Central memory CD8-positive, alpha-beta T cell (primary cell): ENCODE results near the gene ISX.

Experiments used
- ATAC-seq: fragments of 150-1000 bp; cut with Tn5 transposase; replicated peaks from 2 replicates; pipeline ENCODE4 v1.10.0; 2022; ENCODE audit warnings: mild to moderate bottlenecking, moderate FRiP score, moderate number of reproducible peaks; ENCODE audit not compliant: poor library complexity, severe bottlenecking; ENCODE audit errors: extremely low read depth
- DNase-seq, 2 donors: peaks; one replicate each; pipeline ENCODE4 v3.0.0; 2021; ENCODE audit warnings: low spot score in 2 of 2
- H3K27ac Mint-ChIP-seq: one replicate; pipeline ENCODE4 v1.8.0; 2022; ENCODE audit warnings: low read depth, mild to moderate bottlenecking, moderate library complexity, mixed read lengths
- H3K27me3 Mint-ChIP-seq: one replicate; pipeline ENCODE4 v1.8.0; 2022; ENCODE audit warnings: mixed read lengths
- H3K36me3 Mint-ChIP-seq: one replicate; pipeline ENCODE4 v1.8.0; 2022; ENCODE audit warnings: mild to moderate bottlenecking, moderate library complexity, mixed read lengths; ENCODE audit not compliant: insufficient read depth
- H3K4me1 Mint-ChIP-seq: one replicate; pipeline ENCODE4 v1.8.0; 2022; ENCODE audit warnings: mixed read lengths
- H3K4me3 Mint-ChIP-seq: one replicate; pipeline ENCODE4 v1.8.0; 2022; ENCODE audit warnings: mild to moderate bottlenecking, moderate library complexity, mixed read lengths
- H3K9me3 Mint-ChIP-seq: one replicate; pipeline ENCODE4 v1.8.0; 2022; ENCODE audit warnings: mixed read lengths

ISX gene

DNA sequence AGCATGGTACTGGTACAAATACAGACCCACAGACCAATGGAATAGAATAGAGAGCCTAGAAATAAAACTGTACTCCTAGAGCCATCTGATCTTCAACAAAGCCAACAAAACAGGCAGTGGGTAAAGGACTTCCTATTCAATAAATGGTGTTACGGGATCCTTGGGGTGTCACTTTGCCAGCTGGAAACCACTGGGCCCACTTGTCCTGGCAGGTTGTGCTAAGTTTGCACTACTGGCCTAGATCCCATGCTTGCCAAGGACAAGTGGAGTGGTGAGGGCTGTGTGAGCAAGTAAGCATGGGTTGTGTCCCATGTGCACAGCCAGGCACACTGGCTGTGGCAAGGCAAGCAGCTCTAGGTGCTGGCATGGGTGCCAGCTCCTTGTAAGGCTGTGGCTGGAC is 8.8 kb upstream of the ISX start:
- DNase-seq, result no peak
- Mint-ChIP-seq H3K4me3 (no peak overlapping the region), H3K27ac (no peak overlapping the region), H3K9me3 (no peaks in the 10 kb centered on the region), H3K27me3 (peaks cover 52% of the 10 kb centered on the region), H3K36me3 (peaks cover 2% of the 10 kb centered on the region), H3K4me1 (no peaks in the 10 kb centered on the region)
- ATAC-seq, result no peak

- Mint-ChIP-seq H3K27me3 (peaks cover 28% of the 10 kb centered on the region), H3K4me3 (no peak overlapping the region), H3K9me3 (no peaks in the 10 kb centered on the region), H3K4me1 (no peaks in the 10 kb centered on the region), H3K27ac (no peak overlapping the region), H3K36me3 (peaks cover 2% of the 10 kb centered on the region)
- DNase-seq (no peak), ATAC-seq (no peak)
These were observed 6.3 kb upstream of the ISX start for GRCh38 chr22:35059632-35060031.

DNA sequence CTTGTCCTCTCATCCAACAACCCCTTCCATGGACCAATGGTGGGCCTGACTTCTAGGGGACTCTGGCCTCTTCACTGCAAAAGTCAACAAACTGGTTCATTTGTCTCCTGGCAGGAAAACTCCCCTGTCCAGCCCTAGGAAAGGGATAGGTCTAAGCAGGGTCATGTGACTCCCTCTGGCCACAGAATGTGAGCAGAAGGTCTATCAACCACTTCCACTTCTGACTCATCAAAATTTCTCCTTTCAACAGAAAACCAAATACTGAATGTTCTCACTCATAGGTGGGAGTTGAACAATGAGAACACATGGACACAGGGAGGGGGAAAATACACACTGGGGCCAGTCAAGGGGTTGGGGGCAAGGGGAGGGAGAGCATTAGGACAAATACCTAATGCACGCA is 1.3 kb upstream of the ISX start:
- Mint-ChIP-seq H3K36me3 (no peaks in the 10 kb centered on the region), H3K4me3 (no peak overlapping the region), H3K4me1 (no peaks in the 10 kb centered on the region), H3K27ac (no peak overlapping the region), H3K27me3 (peaks cover 22% of the 10 kb centered on the region), H3K9me3 (no peaks in the 10 kb centered on the region)
- no peak for ATAC-seq
- no peak for DNase-seq

GRCh38 chr22:35065183-35065582 is 775 bp upstream of the ISX start:
- peaks cover 22% of the 10 kb centered on the region for H3K27me3 Mint-ChIP-seq
- H3K36me3 Mint-ChIP-seq, result no peaks in the 10 kb centered on the region

DNA sequence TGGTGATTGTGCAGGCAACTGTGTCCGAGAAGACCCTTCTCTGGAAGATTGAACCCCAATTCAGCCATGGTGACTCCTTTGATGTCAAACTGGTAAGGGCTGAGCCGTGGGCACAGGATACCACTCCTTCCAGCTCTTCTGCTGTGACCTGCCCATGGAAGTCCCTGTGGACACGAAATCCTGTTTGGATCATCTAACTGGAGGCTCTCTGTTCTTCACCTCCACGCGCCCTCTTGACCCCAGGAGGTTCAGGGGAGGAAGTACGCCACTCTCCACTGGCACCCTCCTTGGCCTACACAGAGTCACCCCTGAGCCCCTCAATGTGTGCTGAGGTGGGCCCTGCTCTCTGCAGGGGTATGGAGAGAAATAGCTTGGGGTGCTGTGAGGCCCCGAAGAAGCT is 810 bp downstream of the ISX start:
- ATAC-seq (no peak), DNase-seq (no peak)
- Mint-ChIP-seq H3K9me3 (no peaks in the 10 kb centered on the region), H3K4me3 (no peak overlapping the region), H3K4me1 (no peaks in the 10 kb centered on the region), H3K27ac (no peak overlapping the region), H3K36me3 (no peaks in the 10 kb centered on the region), H3K27me3 (peaks cover 22% of the 10 kb centered on the region)

More at GRCh38 chr22:35065183-35065582, 775 bp upstream of the ISX start:
- no peak overlapping the region for H3K4me3 Mint-ChIP-seq
- DNase-seq (no peak), ATAC-seq (no peak)
- H3K4me1 Mint-ChIP-seq, result no peaks in the 10 kb centered on the region
- no peaks in the 10 kb centered on the region for H3K9me3 Mint-ChIP-seq
- H3K27ac Mint-ChIP-seq, result no peak overlapping the region

DNA sequence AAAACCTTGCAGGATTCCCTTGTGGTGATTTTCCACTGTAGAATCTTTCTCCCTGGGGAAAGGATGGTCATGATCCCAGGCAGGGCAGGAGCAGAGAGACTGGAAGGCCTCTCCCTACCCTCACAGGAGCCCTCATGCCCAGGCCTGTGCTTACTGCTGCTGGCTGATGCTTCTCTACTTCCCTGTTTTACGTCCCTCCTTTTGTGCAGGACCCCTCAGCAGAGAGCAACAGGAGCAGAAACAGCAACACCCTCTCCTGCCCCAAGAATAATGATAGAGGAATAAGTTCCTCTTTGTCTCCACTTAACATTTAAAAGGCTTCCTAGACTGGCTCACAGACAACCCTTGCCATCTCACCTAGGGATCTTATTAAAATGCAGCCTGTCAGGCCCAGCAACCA is 3.6 kb downstream of the ISX start:
- no peak overlapping the region for H3K4me3 Mint-ChIP-seq
- peaks cover 22% of the 10 kb centered on the region for H3K27me3 Mint-ChIP-seq
- H3K36me3 Mint-ChIP-seq, result no peaks in the 10 kb centered on the region
- no peaks in the 10 kb centered on the region for H3K9me3 Mint-ChIP-seq
- DNase-seq (no peak), ATAC-seq (no peak)
- H3K4me1 Mint-ChIP-seq, result no peaks in the 10 kb centered on the region
- no peak overlapping the region for H3K27ac Mint-ChIP-seq

DNA sequence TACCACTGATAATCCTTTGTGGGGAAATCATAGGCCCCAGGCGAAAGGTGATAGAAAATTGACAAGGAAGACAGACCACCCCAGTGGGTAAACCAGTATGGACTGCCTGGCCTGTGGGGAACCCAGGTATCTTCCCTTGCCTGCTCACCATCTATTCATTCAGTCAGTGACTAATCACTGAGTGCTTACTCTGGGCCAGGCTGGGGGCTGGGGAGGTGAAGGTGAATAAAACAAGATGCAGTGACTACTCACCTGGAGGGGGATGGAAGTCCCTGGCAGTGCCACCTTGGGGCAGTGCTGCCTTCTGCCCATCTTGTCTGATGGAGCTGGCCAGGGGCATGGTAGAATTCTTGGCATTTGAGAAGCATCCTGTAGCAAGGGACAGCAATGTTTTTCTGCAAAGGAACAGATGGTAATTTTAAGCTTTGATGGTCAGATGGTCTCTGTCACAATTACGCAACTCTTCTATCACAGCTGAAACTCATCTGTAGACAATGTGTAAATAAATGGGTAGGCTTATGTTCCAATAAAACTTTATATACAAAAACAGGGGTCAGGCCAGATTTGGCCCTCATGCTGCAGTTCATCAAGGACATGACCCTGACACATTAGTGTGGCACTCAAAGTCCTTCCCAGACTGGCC is 4.6 kb downstream of the ISX start:
- Mint-ChIP-seq H3K27me3 (peaks cover 19% of the 10 kb centered on the region), H3K9me3 (no peaks in the 10 kb centered on the region), H3K36me3 (peaks cover 2% of the 10 kb centered on the region), H3K4me3 (no peak overlapping the region), H3K27ac (no peak overlapping the region), H3K4me1 (no peaks in the 10 kb centered on the region)
- DNase-seq (no peak), ATAC-seq (no peak)

DNA sequence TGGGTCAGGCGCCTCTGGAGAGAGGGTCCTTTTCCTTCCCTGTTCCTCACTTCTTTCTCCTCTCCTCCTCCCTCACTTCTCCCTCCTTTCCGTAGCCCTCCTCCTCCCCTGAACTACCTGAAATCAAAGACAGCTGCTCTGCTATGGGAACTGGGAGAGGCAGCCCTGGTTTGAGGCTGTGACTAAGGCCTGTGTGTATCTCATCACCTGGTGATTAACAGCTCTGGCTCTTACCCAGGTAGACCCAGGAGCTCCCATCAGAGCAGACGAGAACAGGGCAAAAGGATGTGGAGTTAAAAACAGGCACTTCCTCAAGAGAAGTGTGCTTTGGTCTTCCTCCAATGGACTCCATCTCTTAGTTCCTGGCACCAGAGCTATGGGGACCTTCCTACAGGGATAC is 5.8 kb downstream of the ISX start:
- Mint-ChIP-seq H3K9me3 (no peaks in the 10 kb centered on the region), H3K36me3 (peaks cover 2% of the 10 kb centered on the region), H3K27me3 (peaks cover 11% of the 10 kb centered on the region), H3K4me3 (no peak overlapping the region), H3K4me1 (no peaks in the 10 kb centered on the region), H3K27ac (no peak overlapping the region)
- no peak for ATAC-seq
- DNase-seq, result no peak

DNA sequence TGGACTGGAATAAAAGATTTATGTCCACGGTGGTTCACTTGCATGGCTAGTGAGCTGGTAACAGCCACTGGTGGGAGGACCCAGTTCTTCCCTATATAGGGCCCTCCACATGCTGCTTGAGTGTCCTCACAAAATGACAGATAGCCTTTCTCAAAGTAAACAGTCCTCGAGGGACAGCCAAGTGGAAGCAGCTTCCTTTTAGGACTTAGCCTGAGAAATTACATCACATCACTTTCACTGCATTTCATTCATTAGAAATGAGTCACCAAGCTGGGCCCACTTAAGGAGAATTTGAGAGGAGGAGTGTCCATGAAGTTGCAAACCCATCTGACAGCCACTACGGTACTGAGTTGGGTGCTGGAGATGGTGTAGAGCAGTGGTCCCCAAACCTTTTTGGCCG is 7.0 kb downstream of the ISX start:
- Mint-ChIP-seq H3K36me3 (peaks cover 2% of the 10 kb centered on the region), H3K4me1 (no peaks in the 10 kb centered on the region), H3K27ac (no peak overlapping the region), H3K9me3 (no peaks in the 10 kb centered on the region), H3K27me3 (peaks cover 14% of the 10 kb centered on the region), H3K4me3 (no peak overlapping the region)
- ATAC-seq, result no peak
- DNase-seq, result no peak

DNA sequence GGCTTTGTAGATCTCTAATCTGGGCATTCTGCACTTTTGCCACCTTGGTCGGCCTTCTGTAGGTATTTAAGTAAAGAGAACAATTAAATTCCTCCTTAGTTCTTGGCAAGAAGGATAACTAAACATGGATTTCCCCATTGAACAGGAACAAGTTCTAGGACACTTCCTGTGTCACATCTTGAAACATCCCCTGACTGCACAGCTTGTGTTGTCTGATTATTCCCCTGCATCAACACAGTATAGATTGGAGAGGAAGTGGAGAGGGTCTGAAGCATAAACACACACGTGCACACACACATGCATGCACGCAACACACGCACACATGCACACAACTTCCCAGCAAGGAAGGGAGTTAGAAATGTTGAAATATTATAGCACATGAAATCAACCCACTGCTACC is 8.6 kb downstream of the ISX start:
- no peaks in the 10 kb centered on the region for H3K4me1 Mint-ChIP-seq
- ATAC-seq (no peak), DNase-seq (no peak)
- H3K27me3 Mint-ChIP-seq, result peaks cover 15% of the 10 kb centered on the region
- H3K9me3 Mint-ChIP-seq, result no peaks in the 10 kb centered on the region
- H3K36me3 Mint-ChIP-seq, result peaks cover 2% of the 10 kb centered on the region
- H3K4me3 Mint-ChIP-seq, result no peak overlapping the region
- H3K27ac Mint-ChIP-seq, result no peak overlapping the region

GRCh38 chr22:35076630-35077029 is 10.7 kb downstream of the ISX start:
- H3K27ac Mint-ChIP-seq, result no peak overlapping the region
- ATAC-seq (no peak), DNase-seq (no peak)
- H3K4me3 Mint-ChIP-seq, result no peak overlapping the region
- no peaks in the 10 kb centered on the region for H3K9me3 Mint-ChIP-seq
- peaks cover 2% of the 10 kb centered on the region for H3K36me3 Mint-ChIP-seq
- no peaks in the 10 kb centered on the region for H3K4me1 Mint-ChIP-seq
- peaks cover 15% of the 10 kb centered on the region for H3K27me3 Mint-ChIP-seq

DNA sequence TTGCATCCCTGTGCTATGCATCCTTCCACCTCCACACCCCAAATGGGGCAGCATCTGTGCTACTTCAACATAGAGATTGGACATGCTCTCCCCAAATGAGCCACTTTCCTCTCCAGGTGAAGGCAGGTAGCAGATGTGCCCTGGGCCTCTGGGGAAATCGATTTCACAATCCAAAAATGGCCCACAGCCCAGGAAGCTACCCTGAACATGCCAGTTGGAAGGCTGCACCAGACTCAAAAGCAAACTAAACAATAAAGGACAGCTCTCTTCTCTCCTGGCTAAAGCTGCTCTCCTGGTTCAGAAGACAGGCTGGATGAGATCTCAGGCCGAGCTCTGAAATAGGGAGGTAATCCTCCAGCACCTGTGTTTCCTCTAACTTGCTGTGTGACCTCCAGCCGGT is 19.7 kb downstream of the ISX start:
- Mint-ChIP-seq H3K27ac (no peak overlapping the region), H3K9me3 (peaks cover 6% of the 10 kb centered on the region), H3K36me3 (no peaks in the 10 kb centered on the region), H3K27me3 (peaks cover 39% of the 10 kb centered on the region), H3K4me3 (no peak overlapping the region), H3K4me1 (no peaks in the 10 kb centered on the region)
- DNase-seq, result no peak
- no peak for ATAC-seq

GRCh38 chr22:35089139-35089538 is 23.2 kb downstream of the ISX start:
- ATAC-seq (no peak), DNase-seq (no peak)
- no peaks in the 10 kb centered on the region for H3K4me1 Mint-ChIP-seq
- H3K27me3 Mint-ChIP-seq, result peaks cover 58% of the 10 kb centered on the region
- H3K9me3 Mint-ChIP-seq, result no peaks in the 10 kb centered on the region
- no peak overlapping the region for H3K27ac Mint-ChIP-seq
- no peaks in the 10 kb centered on the region for H3K36me3 Mint-ChIP-seq
- no peak overlapping the region for H3K4me3 Mint-ChIP-seq

DNA sequence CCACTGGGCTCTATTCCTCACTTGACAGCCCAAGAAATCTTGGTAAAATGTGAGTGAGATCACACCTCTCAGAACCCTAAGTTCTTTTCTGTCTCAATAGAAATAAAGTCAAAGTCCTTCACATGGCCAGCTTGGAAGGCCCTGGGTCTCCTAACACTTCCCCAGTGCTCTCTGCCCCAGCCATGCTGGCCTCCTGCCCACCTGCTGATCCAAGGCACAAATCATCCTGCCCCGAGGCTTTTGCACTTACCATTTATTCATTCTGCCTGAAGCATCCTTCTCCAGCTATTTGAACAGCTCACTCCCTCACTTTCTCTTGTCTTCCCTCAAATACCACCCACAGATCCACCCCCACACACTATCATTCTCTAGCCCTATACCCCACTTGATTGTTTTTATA is 26.4 kb downstream of the ISX start:
- no peaks in the 10 kb centered on the region for H3K9me3 Mint-ChIP-seq
- ATAC-seq (no peak), DNase-seq (no peak)
- H3K4me1 Mint-ChIP-seq, result no peaks in the 10 kb centered on the region
- H3K27ac Mint-ChIP-seq, result no peak overlapping the region
- H3K27me3 Mint-ChIP-seq, result peaks cover 68% of the 10 kb centered on the region
- H3K4me3 Mint-ChIP-seq, result no peak overlapping the region
- H3K36me3 Mint-ChIP-seq, result no peaks in the 10 kb centered on the region
